HG03175 (cell line): ENCODE measurements around the gene PPP1R14D.

ENCODE experiments used
- ATAC-seq: cut with Tn5 transposase; IDR thresholded peaks from one replicate; pipeline ENCODE4 v1.9.1; 2021; ENCODE audit warnings: mild to moderate bottlenecking, moderate library complexity; ENCODE audit not compliant: unreplicated experiment

PPP1R14D gene

DNA sequence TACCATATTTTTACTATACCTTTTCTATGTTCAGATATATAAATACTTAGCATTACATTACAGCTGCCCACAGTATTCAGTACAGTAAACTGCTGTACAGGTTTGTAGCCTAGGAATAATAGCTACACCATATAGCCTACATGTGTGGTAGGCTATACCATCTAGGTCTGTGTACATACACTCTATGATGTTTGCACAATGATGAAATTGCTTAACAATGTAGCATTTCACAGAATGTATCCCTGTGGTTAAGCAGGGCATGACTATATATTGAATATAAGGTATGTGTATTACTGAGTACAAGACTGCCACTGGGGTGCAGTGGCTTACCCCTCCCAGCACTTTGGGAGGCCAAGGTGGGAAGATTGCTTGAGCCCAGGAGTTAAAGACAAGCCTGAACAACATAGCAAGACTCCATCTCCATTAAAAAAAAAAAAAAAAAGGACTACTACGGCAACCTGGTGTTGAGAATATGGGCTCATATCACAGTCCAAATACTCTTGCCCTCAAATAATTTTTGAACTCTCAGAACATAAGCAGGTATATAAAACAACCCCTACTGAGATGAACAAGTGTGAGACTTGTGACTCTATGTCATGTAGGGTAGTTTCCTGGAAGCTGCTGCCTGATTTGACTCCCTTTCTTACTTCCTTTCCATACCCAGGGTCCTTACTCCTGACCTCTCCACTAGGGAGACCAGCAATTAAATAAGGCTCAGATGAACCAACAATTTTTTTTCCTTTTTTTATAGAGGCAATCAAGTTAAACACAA is 4.8 kb downstream of the PPP1R14D start:
- ATAC-seq, result no peak

DNA sequence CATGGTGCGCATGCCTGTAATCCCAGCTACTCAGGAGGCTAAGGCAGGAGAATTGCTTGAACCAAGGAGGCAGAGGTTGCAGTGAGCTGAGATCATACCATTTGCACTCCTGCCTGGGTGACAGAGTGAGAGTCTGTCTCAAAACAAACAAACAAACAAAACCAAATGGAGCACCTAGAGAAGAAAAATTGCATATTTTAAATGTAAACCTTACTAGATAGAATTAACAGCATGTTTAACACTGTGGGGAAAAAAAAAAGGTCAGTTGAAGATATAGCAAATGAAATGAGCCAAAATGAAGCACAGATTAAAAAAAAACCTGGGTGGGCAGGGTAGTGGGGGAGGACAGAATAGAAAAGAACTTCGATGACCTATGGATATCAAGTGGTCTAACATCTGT is 7.3 kb downstream of the PPP1R14D start:
- no peak for ATAC-seq

DNA sequence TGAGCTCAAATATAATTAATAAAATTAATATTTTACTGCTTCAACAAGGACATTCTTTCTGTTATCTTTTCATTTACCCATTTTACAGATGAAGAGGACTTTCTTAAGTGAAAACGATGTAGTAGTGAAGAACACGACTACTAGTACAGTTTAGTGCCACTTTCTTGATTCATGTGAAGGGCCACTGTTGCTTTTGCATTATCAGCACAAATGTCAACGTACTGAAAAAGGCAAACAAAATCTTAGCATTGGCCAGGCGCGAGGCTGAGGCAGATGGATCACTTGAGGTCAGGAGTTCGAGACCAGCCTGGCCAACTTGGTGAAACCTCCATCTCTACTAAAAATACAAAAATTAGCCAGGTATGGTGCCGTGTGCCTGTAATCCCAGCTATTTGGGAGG is 9.5 kb downstream of the PPP1R14D start:
- no peak for ATAC-seq

DNA sequence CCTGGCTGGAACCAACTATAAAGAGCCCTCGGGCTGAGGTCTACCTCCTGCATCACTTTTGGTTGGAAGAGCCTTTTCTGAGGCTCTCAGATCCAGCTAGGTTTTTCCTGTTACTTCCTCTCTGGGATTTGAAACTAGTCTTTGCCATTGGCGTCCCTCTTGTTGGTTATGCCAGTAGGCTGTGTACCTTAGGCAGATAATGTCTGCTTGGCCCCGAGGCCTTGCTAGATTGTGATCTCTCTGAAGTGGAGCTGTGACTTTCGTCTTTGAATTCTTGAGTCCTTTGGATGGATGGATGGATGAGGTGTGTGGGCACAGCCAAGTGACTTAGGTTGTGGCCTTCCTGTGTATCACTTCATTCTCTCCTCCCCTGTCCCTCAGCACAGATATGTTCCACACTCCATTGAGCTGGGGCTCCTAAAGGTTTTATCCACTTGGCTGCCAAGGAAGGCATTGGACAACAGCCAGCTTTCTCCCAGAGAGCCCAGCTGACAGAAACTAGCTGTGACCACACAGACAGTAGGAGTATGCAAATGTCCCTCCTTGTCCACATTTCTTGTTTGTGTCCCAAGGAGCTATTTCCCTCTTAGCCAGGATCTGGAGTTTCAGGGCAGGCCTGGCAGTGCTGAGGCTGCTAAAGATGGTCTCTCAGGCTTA is 13.3 kb downstream of the PPP1R14D start:
- no peak for ATAC-seq

DNA sequence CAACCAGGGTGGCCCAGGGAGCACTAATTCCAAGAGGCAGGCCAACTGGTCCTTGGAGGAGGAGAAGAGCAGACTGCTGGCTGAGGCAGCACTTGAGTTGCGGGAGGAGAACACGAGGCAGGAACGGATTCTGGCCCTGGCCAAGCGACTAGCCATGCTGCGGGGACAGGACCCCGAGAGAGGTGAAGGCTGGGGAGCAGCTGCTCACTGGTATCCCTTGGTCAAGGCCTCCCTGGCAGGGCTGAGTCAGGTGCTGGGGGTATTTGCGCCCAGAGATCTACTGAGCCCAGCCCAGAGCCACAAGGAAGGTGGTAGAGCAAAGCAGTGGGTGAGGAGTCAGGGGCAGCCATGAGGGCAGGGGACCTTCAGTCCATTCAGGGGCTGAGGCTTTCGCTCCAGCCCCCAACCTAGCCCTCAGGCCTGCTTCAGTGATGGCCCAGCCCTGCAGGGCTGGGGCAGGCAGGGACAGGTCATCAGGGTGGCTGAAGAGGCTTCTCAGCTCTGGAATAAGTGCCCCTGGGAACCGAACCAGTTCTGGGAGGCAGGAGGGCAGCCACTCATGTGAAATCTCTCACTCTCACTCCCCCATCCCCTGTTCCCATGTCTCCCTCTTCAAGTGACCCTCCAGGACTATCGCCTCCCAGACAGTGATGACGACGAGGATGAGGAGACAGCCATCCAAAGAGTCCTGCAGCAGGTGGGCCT is 15.6 kb downstream of the PPP1R14D start:
- ATAC-seq, result no peak

- no peak for ATAC-seq
Measured at GRCh38 chr15:40808861-40809450, 19.6 kb downstream of the PPP1R14D start.

GRCh38 chr15:40807888-40808461 is 20.5 kb downstream of the PPP1R14D start:
- no peak for ATAC-seq

DNA sequence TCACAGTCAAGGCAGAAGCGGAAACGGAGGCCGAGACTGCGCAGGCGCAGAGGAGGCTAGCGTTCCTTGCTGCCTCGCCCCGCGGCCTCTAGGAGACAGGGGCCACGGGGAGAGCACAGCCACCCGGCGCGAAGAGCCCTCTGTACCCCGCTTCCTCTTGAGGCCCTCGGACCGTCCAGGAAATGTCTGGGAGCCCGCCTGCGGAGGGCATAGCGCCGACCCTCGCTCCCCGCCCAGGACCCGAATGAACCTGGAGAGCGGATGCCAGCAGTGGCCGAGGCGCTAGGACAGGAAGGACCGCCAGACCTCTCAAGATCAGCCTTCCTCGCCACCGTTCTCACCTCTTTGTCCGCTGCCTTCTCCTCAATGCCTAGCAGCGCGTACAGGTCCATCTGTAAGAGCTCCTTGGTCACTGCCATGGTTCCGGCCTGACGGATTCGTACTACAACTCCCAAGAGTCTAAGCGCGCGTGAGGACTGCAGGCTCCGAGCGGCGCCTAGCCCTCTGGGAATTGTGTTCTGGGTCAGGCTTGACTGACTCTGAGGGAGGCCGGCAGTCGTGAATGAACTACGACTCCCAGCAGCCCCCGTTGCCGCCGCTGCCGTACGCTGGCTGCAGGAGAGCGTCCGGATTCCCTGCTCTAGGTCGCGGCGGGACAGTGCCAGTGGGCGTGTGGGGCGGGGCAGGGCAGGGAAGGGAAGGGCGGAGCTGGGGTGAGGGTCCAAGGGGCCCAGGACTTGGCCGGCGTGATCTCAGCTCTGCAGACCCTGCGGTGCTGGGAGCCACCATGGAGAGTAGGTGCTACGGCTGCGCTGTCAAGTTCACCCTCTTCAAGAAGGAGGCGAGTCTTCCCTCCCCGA is 21.2 kb downstream of the PPP1R14D start, which contains the start of the genes DNAJC17 and ZFYVE19:
DNAJC17 (minus strand) TSS at position 446 of the 860 bp plus-strand sequence; CDS start at position 419, 27 bp downstream.
ZFYVE19 (plus strand) TSS at position 62 of the 860 bp plus-strand sequence; CDS start at position 563, 501 bp downstream.
- ATAC-seq, result peak; percentile 95

- ATAC-seq, result no peak
Measured at GRCh38 chr15:40806672-40807027, 21.9 kb downstream of the PPP1R14D start.

DNA sequence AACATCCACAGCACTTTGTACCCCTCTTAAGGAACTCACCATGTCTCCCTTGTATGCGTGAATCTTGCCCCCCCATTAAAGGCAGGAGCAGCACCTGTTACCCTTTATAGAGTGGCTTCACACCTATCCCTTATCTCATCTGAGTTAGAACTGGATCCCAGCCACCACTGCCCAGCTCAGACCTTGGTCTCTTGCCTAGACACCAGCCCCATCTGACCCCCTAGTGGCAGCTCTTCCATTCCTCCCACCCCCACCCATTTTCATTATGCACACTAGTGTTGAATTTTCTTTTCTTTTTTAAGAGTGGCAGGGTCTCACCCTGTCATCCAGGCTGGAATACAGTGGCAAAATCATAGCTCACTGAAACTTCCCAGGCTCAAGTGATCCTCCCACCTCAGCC is 24.8 kb downstream of the PPP1R14D start:
- ATAC-seq, result no peak

DNA sequence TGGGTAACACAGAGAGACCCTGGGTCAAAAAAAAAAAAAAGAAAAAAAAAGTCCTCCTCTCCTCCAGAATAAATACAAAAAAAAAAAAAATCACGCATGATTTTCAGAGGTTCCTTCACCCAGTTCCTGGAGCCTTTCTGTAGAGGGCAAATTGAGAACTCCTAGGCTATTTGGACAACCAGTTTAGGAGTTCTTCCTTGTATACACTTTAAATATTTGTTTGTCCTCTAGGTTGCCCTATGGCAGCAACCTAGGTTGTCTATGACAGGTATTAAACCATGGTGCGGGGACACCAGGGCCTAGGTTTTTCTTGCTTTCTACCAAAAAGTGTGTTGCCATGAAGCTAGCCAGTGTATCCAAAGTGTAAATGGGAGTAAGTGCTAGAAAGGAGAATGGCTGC is 25.4 kb downstream of the PPP1R14D start:
- no peak for ATAC-seq

DNA sequence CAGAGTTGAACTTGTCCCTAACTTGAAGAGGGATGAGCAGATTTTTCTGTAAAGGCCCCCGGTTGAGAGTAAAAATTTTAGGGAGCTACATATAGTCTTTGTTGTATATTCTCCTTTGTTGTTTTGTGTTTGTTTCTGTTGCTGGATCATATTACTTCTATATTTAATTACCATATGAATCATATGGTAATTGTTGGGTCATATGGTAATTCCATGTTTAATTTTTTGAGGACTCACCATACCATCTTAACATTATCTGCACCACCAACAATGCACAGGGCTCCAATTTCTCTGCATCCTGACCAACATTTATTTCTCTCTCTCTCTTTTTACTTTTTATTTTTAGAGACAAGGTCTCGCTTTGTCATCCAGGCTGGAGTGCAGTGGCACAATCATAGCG is 29.0 kb downstream of the PPP1R14D start:
- no peak for ATAC-seq

DNA sequence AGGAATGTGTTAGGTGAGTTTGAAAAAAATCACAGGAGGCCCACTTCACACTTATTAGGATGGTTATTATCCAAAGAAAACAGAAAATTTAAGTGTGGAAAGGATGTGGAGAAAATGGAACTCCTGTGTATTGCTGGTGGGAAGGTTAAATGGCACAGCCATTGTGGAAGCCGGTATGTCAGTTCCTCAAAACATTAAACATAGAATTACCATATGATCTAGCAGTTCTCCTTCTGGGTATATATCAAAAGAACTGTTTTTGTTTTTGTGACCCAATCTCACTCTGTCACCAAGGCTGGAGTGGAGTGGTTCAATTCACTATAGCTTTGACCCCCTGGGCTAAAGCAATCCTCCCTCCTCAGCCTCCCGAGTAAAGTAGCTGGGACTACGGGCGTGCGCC is 32.0 kb downstream of the PPP1R14D start:
- ATAC-seq, result no peak

DNA sequence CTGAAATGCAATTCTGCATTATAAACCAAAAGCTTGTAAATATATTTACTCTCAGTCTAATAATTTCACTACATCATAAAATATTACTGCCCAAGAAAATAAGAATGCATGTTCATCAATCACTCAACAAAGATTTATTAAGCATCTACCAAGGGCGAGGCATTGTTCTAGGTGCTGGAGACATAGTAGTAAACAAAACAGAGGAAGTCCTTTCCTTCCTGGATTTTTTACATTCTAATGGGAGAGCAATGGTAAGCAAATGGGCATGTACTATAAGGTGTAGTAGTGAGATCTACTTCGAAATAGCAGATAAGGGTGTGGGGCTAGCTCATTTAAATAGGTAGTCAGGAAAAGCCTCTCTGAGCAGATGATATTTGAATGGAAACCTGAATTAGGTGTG is 32.5 kb downstream of the PPP1R14D start:
- ATAC-seq, result no peak

GRCh38 chr15:40793216-40793989 is 35.1 kb downstream of the PPP1R14D start:
- ATAC-seq, result no peak

- ATAC-seq, result no peak
Measured at GRCh38 chr15:40792394-40792793, 36.1 kb downstream of the PPP1R14D start.

- no peak for ATAC-seq
Measured at GRCh38 chr15:40790718-40791117, 37.8 kb downstream of the PPP1R14D start.

DNA sequence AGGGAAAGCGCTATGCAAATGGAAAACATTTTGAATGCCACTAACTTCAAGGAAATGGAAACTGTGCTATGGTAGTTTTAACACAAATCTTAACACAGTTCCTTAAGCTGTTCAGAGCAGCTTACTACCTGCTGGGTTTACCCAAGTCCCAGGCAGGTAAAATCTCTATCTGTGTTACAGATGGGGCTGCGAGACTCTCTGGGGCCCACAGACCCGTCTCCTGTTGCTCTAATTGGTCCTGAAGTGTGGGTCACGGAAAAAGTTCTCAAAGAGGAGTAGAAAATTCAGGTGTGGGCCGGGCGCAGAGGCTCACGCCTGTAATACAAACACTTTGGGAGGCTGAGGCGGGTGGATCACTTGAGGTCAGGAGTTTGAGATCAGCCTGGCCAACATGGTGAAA is 38.5 kb downstream of the PPP1R14D start:
- no peak for ATAC-seq

- no peak for ATAC-seq
Measured at GRCh38 chr15:40789119-40789518, 39.4 kb downstream of the PPP1R14D start.
